Measurements from ENCODE around the gene DBF4B.

Gene DBF4B

GRCh38 chr17:44758414-44759085 lies 50.1 kb downstream of the DBF4B start, which contains the start of gene ADAM11:
ADAM11 (plus strand) TSS chr17:44758988; CDS start chr17:44759200, 212 bp downstream.
- H3K4me1 ChIP-seq (ENCODE audit: control insufficient read depth in 2 of 2, insufficient read depth in 2 of 2, low read length in 2 of 2): peaks cover 5 to 6% of the 10 kb centered on the region in 2 donors
- no peak within 1 kb of the TSS for H3K4me3 ChIP-seq (ENCODE audit: low read length in 2 of 2)
- H3K27ac ChIP-seq (ENCODE audit: low read depth in 2 of 2, low read length in 2 of 2): no peak within 1 kb of the TSS

GRCh38 chr17:44759086-44759915 lies 50.8 kb downstream of the DBF4B start:
- no peak overlapping the region for H3K9ac ChIP-seq (ENCODE audit: low read depth in 1 of 2, low read length in 2 of 2)
- peaks cover 5 to 6% of the 10 kb centered on the region in 2 donors for H3K4me1 ChIP-seq (ENCODE audit: control insufficient read depth in 2 of 2, insufficient read depth in 2 of 2, low read length in 2 of 2)
- no peaks in the 10 kb centered on the region for H3K9me3 ChIP-seq (ENCODE audit: control insufficient read depth in 2 of 2, low read length in 2 of 2)
- no peak overlapping the region for H3K27ac ChIP-seq (ENCODE audit: low read depth in 2 of 2, low read length in 2 of 2)
- H3K4me3 ChIP-seq (ENCODE audit: low read length in 2 of 2): no peak overlapping the region
- H3K27me3 ChIP-seq (ENCODE audit: control insufficient read depth in 2 of 2, insufficient read depth in 2 of 2, low read length in 2 of 2): peaks cover 26% of the 10 kb centered on the region in 2 donors
- no peaks in the 10 kb centered on the region for H3K36me3 ChIP-seq (ENCODE audit: control insufficient read depth in 2 of 2, insufficient read depth in 2 of 2, low read length in 2 of 2)

More at GRCh38 chr17:44758414-44759085, 50.1 kb downstream of the DBF4B start, which contains the start of gene ADAM11:
- H3K9ac ChIP-seq (ENCODE audit: low read depth in 1 of 2, low read length in 2 of 2): no peak within 1 kb of the TSS
- H3K27me3 ChIP-seq (ENCODE audit: control insufficient read depth in 2 of 2, insufficient read depth in 2 of 2, low read length in 2 of 2): peaks cover 26% of the 10 kb centered on the region in 2 donors
- no peaks in the 10 kb centered on the region for H3K36me3 ChIP-seq (ENCODE audit: control insufficient read depth in 2 of 2, insufficient read depth in 2 of 2, low read length in 2 of 2)
- H3K9me3 ChIP-seq (ENCODE audit: control insufficient read depth in 2 of 2, low read length in 2 of 2): no peaks in the 10 kb centered on the region

- no peaks in the 10 kb centered on the region for H3K36me3 ChIP-seq (ENCODE audit: control insufficient read depth in 2 of 2, insufficient read depth in 2 of 2, low read length in 2 of 2)
- H3K4me1 ChIP-seq (ENCODE audit: control insufficient read depth in 2 of 2, insufficient read depth in 2 of 2, low read length in 2 of 2): peaks cover 5 to 6% of the 10 kb centered on the region in 2 donors
- H3K27me3 ChIP-seq (ENCODE audit: control insufficient read depth in 2 of 2, insufficient read depth in 2 of 2, low read length in 2 of 2): peaks cover 26% of the 10 kb centered on the region in 2 donors
- H3K9me3 ChIP-seq (ENCODE audit: control insufficient read depth in 2 of 2, low read length in 2 of 2): no peaks in the 10 kb centered on the region
- no peak overlapping the region for H3K27ac ChIP-seq (ENCODE audit: low read depth in 2 of 2, low read length in 2 of 2)
- no peak overlapping the region for H3K4me3 ChIP-seq (ENCODE audit: low read length in 2 of 2)
- no peak overlapping the region for H3K9ac ChIP-seq (ENCODE audit: low read depth in 1 of 2, low read length in 2 of 2)
Measured at GRCh38 chr17:44759916-44760243, 51.4 kb downstream of the DBF4B start.

DNA sequence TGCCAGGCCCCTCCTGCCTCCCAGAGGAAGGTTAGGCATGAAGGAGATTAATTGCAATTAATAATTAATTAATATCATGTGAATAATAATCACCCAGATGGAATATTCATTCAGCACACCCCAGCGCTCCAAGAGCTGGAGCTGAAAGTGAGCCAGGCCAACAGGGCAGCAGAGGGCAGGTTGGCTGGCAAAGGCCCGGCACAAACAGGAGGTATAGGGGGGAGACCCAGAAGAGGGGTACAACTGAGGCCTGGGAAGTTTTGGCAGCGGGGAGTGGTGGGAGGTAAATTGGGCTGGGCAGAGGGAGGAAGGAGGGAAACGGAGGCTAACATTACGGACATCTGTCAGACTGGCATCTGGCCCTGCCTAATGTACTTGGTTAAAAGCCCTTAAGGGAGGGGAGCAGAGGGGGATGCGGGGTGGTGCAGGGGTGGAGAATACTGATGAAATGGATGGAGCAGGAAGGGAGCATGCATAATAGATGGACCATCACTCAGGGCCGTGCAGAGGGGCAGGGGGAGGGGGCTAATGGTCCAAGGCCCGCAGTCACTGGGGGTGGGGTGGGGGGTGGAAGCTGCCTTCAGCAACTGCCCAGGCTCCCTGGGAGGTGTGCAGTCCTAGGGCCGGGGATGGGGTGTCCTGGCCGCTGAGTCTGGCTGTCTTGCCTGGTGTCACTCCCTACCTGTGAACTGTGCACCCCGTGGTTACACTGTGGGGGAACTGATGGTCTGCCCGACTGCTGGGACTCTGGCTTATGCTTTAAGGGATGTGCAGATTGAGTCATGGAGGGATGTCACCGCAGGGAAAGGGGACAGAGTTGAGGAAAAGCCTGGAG lies 52.2 kb downstream of the DBF4B start:
- Histone ChIP-seq H3K4me3 (ENCODE audit: low read length in 2 of 2) (no peak overlapping the region), H3K27me3 (ENCODE audit: control insufficient read depth in 2 of 2, insufficient read depth in 2 of 2, low read length in 2 of 2) (peaks cover 26% of the 10 kb centered on the region in 2 donors), H3K36me3 (ENCODE audit: control insufficient read depth in 2 of 2, insufficient read depth in 2 of 2, low read length in 2 of 2) (no peaks in the 10 kb centered on the region), H3K9ac (ENCODE audit: low read depth in 1 of 2, low read length in 2 of 2) (no peak overlapping the region), H3K9me3 (ENCODE audit: control insufficient read depth in 2 of 2, low read length in 2 of 2) (no peaks in the 10 kb centered on the region), H3K27ac (ENCODE audit: low read depth in 2 of 2, low read length in 2 of 2) (no peak overlapping the region), H3K4me1 (ENCODE audit: control insufficient read depth in 2 of 2, insufficient read depth in 2 of 2, low read length in 2 of 2) (peaks cover 5 to 6% of the 10 kb centered on the region in 2 donors)

DNA sequence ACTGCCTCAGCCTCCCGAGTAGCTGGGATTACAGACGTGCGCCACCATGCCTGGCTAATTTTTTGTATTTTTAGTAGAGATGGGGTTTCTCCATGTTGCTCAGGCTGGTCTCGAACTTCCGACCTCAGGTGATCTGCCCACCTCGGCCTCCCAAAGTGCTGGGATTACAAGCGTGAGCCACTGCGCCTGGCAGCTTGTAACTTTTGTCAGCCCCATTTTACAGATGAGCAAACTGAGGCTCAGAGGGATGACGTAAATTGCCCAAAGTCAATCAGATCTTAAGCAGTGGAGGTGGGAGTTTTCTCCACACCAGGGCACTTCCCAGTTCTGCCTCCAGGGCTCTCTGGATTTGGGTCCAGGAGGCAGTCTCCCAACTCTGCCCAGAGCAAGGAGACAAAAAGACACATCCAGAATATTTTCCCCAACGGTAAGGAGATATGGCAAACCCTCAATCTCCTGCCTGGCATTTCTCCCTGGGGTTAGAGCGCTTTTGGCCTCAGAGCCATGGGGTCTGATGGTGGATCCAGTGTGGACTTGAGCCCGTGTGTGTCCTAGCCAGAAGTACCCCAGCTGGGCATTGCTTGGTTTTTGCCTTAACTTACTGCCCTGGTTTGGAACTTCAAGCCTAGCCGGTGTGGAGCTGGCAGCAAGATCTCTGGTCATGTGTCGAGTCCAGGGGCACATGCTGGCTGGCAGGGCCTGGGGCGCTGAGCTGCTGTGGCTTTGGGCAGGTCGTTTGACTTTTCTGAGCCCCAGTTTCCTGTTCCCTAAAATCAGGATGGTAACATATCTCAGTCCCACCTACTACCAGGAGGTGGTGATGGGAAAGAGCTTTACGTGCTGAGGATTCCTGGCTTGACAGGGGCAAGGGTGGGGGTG lies 53.7 kb downstream of the DBF4B start:
- H3K27me3 ChIP-seq (ENCODE audit: control insufficient read depth in 2 of 2, insufficient read depth in 2 of 2, low read length in 2 of 2): peaks cover 23 to 31% of the 10 kb centered on the region in 2 donors
- no peak overlapping the region for H3K27ac ChIP-seq (ENCODE audit: low read depth in 2 of 2, low read length in 2 of 2)
- no peak overlapping the region for H3K9ac ChIP-seq (ENCODE audit: low read depth in 1 of 2, low read length in 2 of 2)
- H3K4me3 ChIP-seq (ENCODE audit: low read length in 2 of 2): no peak overlapping the region
- no peaks in the 10 kb centered on the region for H3K9me3 ChIP-seq (ENCODE audit: control insufficient read depth in 2 of 2, low read length in 2 of 2)
- no peaks in the 10 kb centered on the region for H3K36me3 ChIP-seq (ENCODE audit: control insufficient read depth in 2 of 2, insufficient read depth in 2 of 2, low read length in 2 of 2)
- H3K4me1 ChIP-seq (ENCODE audit: control insufficient read depth in 2 of 2, insufficient read depth in 2 of 2, low read length in 2 of 2): peaks cover 5 to 6% of the 10 kb centered on the region in 2 donors

DNA sequence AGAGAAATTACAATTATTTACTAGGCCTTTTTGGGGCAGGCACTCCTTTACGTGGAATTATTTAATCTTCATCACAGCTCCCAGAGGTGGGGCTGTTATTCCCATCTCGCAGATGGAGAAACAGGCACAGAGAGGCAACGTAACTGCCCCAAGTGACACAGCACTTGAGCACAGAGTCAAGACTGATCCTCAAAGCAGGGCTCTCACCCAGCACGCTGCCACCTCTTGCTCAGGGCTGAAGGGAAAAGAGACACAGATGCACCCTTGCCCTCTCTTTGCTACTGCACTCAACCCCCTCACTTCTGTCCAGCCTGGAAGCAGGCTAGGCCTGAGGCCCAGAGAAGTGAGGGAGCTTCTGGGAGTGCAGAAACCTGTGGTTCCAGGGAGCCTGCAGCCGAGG lies 54.7 kb downstream of the DBF4B start:
- peaks cover 17 to 27% of the 10 kb centered on the region in 2 donors for H3K27me3 ChIP-seq (ENCODE audit: control insufficient read depth in 2 of 2, insufficient read depth in 2 of 2, low read length in 2 of 2)
- no peaks in the 10 kb centered on the region for H3K36me3 ChIP-seq (ENCODE audit: control insufficient read depth in 2 of 2, insufficient read depth in 2 of 2, low read length in 2 of 2)
- no peak overlapping the region for H3K4me3 ChIP-seq (ENCODE audit: low read length in 2 of 2)
- no peaks in the 10 kb centered on the region for H3K9me3 ChIP-seq (ENCODE audit: control insufficient read depth in 2 of 2, low read length in 2 of 2)
- H3K9ac ChIP-seq (ENCODE audit: low read depth in 1 of 2, low read length in 2 of 2): no peak overlapping the region
- no peak overlapping the region for H3K27ac ChIP-seq (ENCODE audit: low read depth in 2 of 2, low read length in 2 of 2)
- H3K4me1 ChIP-seq (ENCODE audit: control insufficient read depth in 2 of 2, insufficient read depth in 2 of 2, low read length in 2 of 2): peaks cover 5 to 6% of the 10 kb centered on the region in 2 donors

- no peak overlapping the region for H3K27ac ChIP-seq (ENCODE audit: low read depth in 2 of 2, low read length in 2 of 2)
- no peaks in the 10 kb centered on the region for H3K9me3 ChIP-seq (ENCODE audit: control insufficient read depth in 2 of 2, low read length in 2 of 2)
- H3K4me3 ChIP-seq (ENCODE audit: low read length in 2 of 2): no peak overlapping the region
- no peaks in the 10 kb centered on the region for H3K36me3 ChIP-seq (ENCODE audit: control insufficient read depth in 2 of 2, insufficient read depth in 2 of 2, low read length in 2 of 2)
- no peaks in the 10 kb centered on the region for H3K4me1 ChIP-seq (ENCODE audit: control insufficient read depth in 2 of 2, insufficient read depth in 2 of 2, low read length in 2 of 2)
- peaks cover 9 to 12% of the 10 kb centered on the region in 2 donors for H3K27me3 ChIP-seq (ENCODE audit: control insufficient read depth in 2 of 2, insufficient read depth in 2 of 2, low read length in 2 of 2)
- no peak overlapping the region for H3K9ac ChIP-seq (ENCODE audit: low read depth in 1 of 2, low read length in 2 of 2)
Measured at GRCh38 chr17:44765965-44766364, 57.5 kb downstream of the DBF4B start.

- Histone ChIP-seq H3K4me3 (ENCODE audit: low read length in 2 of 2) (no peak overlapping the region), H3K27me3 (ENCODE audit: control insufficient read depth in 2 of 2, insufficient read depth in 2 of 2, low read length in 2 of 2) (peaks cover 5 to 9% of the 10 kb centered on the region in 2 donors), H3K27ac (ENCODE audit: low read depth in 2 of 2, low read length in 2 of 2) (no peak overlapping the region), H3K36me3 (ENCODE audit: control insufficient read depth in 2 of 2, insufficient read depth in 2 of 2, low read length in 2 of 2) (no peaks in the 10 kb centered on the region), H3K4me1 (ENCODE audit: control insufficient read depth in 2 of 2, insufficient read depth in 2 of 2, low read length in 2 of 2) (no peaks in the 10 kb centered on the region), H3K9me3 (ENCODE audit: control insufficient read depth in 2 of 2, low read length in 2 of 2) (no peaks in the 10 kb centered on the region), H3K9ac (ENCODE audit: low read depth in 1 of 2, low read length in 2 of 2) (no peak overlapping the region)
Measured at GRCh38 chr17:44766409-44767038, 58.1 kb downstream of the DBF4B start.

DNA sequence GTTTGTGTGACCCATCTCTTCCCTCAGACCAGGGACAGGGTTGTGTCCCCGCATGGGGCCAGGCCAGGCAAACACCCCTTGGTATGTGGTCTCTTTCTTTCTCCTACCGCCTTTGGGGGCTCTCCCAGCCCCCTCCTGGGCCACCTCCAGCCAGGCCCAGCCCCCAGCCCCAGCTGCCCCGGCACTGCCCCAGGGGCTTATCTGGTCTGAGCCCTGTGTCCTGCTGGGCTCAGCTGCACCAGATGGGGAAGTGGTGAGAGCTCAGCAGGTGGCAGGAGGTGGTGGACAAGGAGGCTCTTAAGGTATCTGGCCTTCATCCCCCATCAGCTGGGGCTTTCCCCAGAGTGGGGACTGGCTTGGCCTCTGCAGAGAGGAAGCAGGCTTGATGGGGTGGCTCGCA lies 59.0 kb downstream of the DBF4B start:
- no peaks in the 10 kb centered on the region for H3K4me1 ChIP-seq (ENCODE audit: control insufficient read depth in 2 of 2, insufficient read depth in 2 of 2, low read length in 2 of 2)
- no peak overlapping the region for H3K27ac ChIP-seq (ENCODE audit: low read depth in 2 of 2, low read length in 2 of 2)
- H3K4me3 ChIP-seq (ENCODE audit: low read length in 2 of 2): no peak overlapping the region
- H3K36me3 ChIP-seq (ENCODE audit: control insufficient read depth in 2 of 2, insufficient read depth in 2 of 2, low read length in 2 of 2): no peaks in the 10 kb centered on the region
- H3K27me3 ChIP-seq (ENCODE audit: control insufficient read depth in 2 of 2, insufficient read depth in 2 of 2, low read length in 2 of 2): peaks cover 2 to 9% of the 10 kb centered on the region in 2 donors
- no peak overlapping the region for H3K9ac ChIP-seq (ENCODE audit: low read depth in 1 of 2, low read length in 2 of 2)
- H3K9me3 ChIP-seq (ENCODE audit: control insufficient read depth in 2 of 2, low read length in 2 of 2): no peaks in the 10 kb centered on the region
